Astrocyte (in vitro differentiated cells and primary cell): Measurements from ENCODE around the gene ATXN2L. TPM values are rescaled to one million over a fixed set of nuclear protein-coding genes. Genes with fewer than 3 reads are reported as not detected.

ENCODE experiments used
- microRNA-seq: library from miRNA; unstranded; fragments of <30 nt; microRNA quantifications from one replicate; pipeline ENCODE4 v1.2.0, GENCODE V29; 2020
- total RNA-seq: library from RNA; stranded (reverse); gene quantifications from 2 replicates; pipeline ENCODE4 v1.2.1, GENCODE V29; 2021

The ATXN2L gene
- total RNA-seq, 1 donor from 2014 or later = 191 TPM

Small RNA genes lying within 50 kb of the gene (microRNA-seq; reads per million reads assigned to microRNA genes)
- not detected for gene MIR4721

Other genes with a start within 250 kb of the ATXN2L start
- gene SULT1A2, start 225.9 kb upstream of the ATXN2L start, total RNA-seq = not detected in 2 replicates
- gene SULT1A1, start 213.0 kb upstream of the ATXN2L start, total RNA-seq = 0.41 and 0.53 TPM in 2 replicates
- not detected in 2 replicates for gene NPIPB8, start 184.9 kb upstream of the ATXN2L start, total RNA-seq
- 880 and 953 TPM in 2 replicates for gene EIF3C, start 111.5 kb upstream of the ATXN2L start, total RNA-seq
- gene NPIPB9, start 71.2 kb upstream of the ATXN2L start, total RNA-seq = 0.86 and 2.3 TPM in 2 replicates
- gene TUFM, start 23.3 kb downstream of the ATXN2L start, total RNA-seq = 136 and 147 TPM in 2 replicates
- 27.6 and 34.2 TPM in 2 replicates for gene SH2B1, start 40.8 kb downstream of the ATXN2L start, total RNA-seq
- gene ATP2A1, start 55.5 kb downstream of the ATXN2L start, total RNA-seq = 1.0 and 2.0 TPM in 2 replicates
- 18.6 and 19.4 TPM in 2 replicates for gene RABEP2, start 102.2 kb downstream of the ATXN2L start, total RNA-seq
- gene CD19, start 109.0 kb downstream of the ATXN2L start, total RNA-seq = not detected in 2 replicates
- gene NFATC2IP, start 127.9 kb downstream of the ATXN2L start, total RNA-seq = 25.0 and 32.6 TPM in 2 replicates
- gene SPNS1, start 151.8 kb downstream of the ATXN2L start, total RNA-seq = 57.8 and 65.8 TPM in 2 replicates
- gene LAT, start 162.1 kb downstream of the ATXN2L start, total RNA-seq = 2.6 and 3.3 TPM in 2 replicates